HUES64 (cell line): Measurements from ENCODE around the gene PPP1R9B.

Experiments used
- H3K27ac ChIP-seq: 2 replicates; pipeline ENCODE4 v1.7.0; 2013; ENCODE audit warnings: low read depth, low read length, inconsistent platforms
- H3K27me3 ChIP-seq: 2 replicates; pipeline ENCODE4 v1.6.1; 2013; ENCODE audit warnings: mild to moderate bottlenecking, low read length; ENCODE audit not compliant: insufficient read depth
- H3K36me3 ChIP-seq: 2 replicates; pipeline ENCODE4 v1.6.1; 2013; ENCODE audit warnings: mild to moderate bottlenecking, low read length; ENCODE audit not compliant: insufficient read depth
- H3K4me1 ChIP-seq: 2 replicates; pipeline ENCODE4 v1.6.1; 2013; ENCODE audit warnings: mild to moderate bottlenecking, low read length, moderate library complexity; ENCODE audit not compliant: insufficient read depth
- H3K4me3 ChIP-seq: 2 replicates; pipeline ENCODE4 v1.5.1; 2013; ENCODE audit warnings: mild to moderate bottlenecking, low read length, moderate library complexity
- H3K9ac ChIP-seq: 2 replicates; pipeline ENCODE4 v1.6.1; 2013; ENCODE audit warnings: mild to moderate bottlenecking, low read depth, low read length
- H3K9me3 ChIP-seq: 2 replicates; pipeline ENCODE4 v1.6.1; 2013; ENCODE audit warnings: low read depth, low read length; ENCODE audit not compliant: insufficient read depth
- WGBS: fragments of 150-250, 120-280 bp; methylation state at CpG from one replicate; pipeline ENCODE4 v1.1.7; 2013; ENCODE audit warnings: missing lambda C conversion rate; 5-methylcytosine and 5-hydroxymethylcytosine counted together

PPP1R9B gene

DNA sequence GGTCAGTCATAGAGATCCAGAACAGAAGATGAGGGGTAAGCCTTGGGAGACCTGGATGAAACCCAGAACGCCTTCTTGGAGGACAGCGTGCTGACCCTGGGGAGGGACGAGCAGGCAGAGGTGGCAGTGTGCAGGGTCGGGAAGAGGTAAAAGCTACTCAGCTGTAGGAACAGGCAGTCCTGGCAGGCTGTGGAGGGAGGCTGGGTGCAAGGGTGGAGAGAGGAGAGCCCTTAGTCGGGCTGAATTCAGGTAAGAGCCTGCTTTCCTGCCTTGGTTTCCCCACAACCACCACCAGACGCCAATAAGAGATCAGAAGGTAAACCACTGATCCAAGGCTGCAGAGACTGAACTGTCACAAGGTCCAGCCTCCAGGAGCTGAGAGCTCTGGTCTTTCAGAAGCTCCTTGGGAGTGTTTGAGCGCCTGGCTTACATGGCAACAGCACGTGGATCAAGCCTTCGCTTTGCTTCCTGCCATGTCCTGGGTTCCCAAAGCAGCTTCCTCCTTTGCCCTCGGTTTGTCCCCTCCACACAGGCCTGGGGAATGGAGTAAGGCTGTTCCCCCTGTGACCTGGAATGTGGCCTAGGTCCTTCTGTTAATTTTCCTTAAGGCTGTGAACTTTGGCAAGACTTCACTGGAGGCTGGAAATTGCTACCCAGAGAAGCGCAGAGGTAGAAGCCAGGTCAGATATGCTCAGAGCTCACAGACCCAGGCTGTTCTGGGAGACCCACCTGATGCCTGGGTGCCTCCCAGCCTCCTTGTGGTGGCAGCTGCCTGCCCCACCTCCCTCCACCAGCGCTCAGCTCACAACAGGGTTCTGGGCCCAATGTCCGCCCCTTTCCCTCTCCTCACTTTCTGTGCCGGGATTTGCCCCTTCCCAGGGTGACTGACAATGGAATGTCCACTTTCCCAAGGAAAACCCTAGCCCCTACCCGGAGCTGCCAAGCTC lies 59.2 kb downstream of the PPP1R9B start:
- Histone ChIP-seq H3K9ac (no peak overlapping the region), H3K27ac (no peak overlapping the region), H3K27me3 (no peaks in the 10 kb centered on the region), H3K9me3 (no peaks in the 10 kb centered on the region), H3K4me3 (no peak overlapping the region), H3K36me3 (peaks cover 5% of the 10 kb centered on the region; the same call in 1 of the 2 replicates), H3K4me1 (peaks cover 4% of the 10 kb centered on the region; the same call in 1 of the 2 replicates)
- 83% methylated on average over 15 of the region's 15 CpGs for WGBS

DNA sequence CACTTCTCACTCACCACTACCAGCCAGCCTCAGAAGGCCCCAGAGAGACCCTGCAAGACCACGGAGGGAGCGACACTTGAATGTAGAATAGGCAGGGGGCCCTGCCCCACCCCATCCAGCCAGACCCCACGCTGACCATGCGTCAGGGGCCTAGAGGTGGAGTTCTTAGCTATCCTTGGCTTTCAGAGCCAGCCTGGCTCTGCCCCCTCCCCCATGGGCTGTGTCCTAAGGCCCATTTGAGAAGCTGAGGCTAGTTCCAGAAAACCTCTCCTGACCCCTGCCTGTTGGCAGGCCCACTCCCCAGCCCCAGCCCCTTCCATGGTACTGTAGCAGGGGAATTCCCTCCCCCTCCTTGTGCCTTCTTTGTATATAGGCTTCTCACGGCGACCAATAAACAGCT lies 60.4 kb downstream of the PPP1R9B start:
- Histone ChIP-seq H3K27me3 (no peaks in the 10 kb centered on the region), H3K9me3 (no peaks in the 10 kb centered on the region), H3K4me1 (no peaks in the 10 kb centered on the region; the same call in 1 of the 2 replicates), H3K36me3 (peaks cover 5% of the 10 kb centered on the region; the same call in 1 of the 2 replicates), H3K4me3 (no peak overlapping the region), H3K9ac (no peak overlapping the region), H3K27ac (no peak overlapping the region)
- WGBS, result 84% methylated on average over 6 of the region's 6 CpGs

DNA sequence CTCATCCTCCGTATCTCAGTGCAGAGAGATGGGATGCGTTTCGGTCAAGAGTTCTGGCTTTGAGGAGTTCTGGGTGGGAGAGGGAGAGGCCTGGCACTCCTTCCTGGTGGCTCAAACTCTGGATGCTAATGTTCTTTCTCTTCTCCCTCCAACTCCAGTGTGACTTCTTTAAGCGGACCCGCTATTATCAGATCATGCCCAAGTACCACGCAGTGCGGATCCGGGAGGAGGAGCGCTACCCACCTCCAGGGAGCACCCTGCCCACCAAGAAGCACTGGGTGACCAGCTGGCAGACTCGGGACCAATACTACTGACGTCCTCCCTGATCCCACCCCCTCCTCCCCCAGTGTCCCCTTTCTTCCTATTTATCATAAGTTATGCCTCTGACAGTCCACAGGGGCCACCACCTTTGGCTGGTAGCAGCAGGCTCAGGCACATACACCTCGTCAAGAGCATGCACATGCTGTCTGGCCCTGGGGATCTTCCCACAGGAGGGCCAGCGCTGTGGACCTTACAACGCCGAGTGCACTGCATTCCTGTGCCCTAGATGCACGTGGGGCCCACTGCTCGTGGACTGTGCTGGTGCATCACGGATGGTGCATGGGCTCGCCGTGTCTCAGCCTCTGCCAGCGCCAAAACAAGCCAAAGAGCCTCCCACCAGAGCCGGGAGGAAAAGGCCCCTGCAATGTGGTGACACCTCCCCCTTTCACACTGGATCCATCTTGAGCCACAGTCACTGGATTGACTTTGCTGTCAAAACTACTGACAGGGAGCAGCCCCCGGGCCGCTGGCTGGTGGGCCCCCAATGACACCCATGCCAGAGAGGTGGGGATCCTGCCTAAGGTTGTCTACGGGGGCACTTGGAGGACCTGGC lies 61.3 kb downstream of the PPP1R9B start:
- no peak overlapping the region for H3K27ac ChIP-seq
- 89% methylated on average over 25 of the region's 25 CpGs for WGBS
- no peaks in the 10 kb centered on the region for H3K4me1 ChIP-seq
- H3K27me3 ChIP-seq, result no peaks in the 10 kb centered on the region
- H3K9ac ChIP-seq, result no peak overlapping the region
- H3K9me3 ChIP-seq, result no peaks in the 10 kb centered on the region
- H3K4me3 ChIP-seq, result no peak overlapping the region
- peaks cover 5% of the 10 kb centered on the region; the same call in 1 of the 2 replicates for H3K36me3 ChIP-seq

DNA sequence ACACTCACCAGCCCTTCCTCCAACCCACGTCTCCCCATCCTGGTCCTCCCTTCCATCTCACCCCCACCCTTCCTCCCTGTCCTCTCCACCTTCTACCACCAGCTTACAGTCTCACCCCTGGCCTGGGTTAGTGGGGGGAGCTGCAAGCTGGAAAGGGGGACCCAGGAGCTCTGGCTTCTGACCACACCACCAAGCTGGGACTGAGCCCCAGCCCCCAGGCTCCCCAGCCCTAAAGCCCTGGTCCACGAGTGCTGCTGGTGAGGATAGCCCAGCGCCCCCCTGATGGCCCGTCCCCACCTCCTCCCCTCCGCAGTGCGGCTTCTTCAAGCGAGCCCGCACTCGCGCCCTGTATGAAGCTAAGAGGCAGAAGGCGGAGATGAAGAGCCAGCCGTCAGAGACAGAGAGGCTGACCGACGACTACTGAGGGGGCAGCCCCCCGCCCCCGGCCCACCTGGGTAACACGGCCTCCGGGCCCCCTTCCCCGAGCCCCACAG lies 62.5 kb downstream of the PPP1R9B start:
- H3K4me3 ChIP-seq, result no peak overlapping the region
- H3K9ac ChIP-seq, result no peak overlapping the region
- H3K4me1 ChIP-seq, result no peaks in the 10 kb centered on the region
- no peaks in the 10 kb centered on the region for H3K27me3 ChIP-seq
- H3K36me3 ChIP-seq, result peaks cover 7% of the 10 kb centered on the region; the same call in 1 of the 2 replicates
- 89% methylated on average over 19 of the region's 19 CpGs for WGBS
- H3K27ac ChIP-seq, result no peak overlapping the region
- no peaks in the 10 kb centered on the region for H3K9me3 ChIP-seq

DNA sequence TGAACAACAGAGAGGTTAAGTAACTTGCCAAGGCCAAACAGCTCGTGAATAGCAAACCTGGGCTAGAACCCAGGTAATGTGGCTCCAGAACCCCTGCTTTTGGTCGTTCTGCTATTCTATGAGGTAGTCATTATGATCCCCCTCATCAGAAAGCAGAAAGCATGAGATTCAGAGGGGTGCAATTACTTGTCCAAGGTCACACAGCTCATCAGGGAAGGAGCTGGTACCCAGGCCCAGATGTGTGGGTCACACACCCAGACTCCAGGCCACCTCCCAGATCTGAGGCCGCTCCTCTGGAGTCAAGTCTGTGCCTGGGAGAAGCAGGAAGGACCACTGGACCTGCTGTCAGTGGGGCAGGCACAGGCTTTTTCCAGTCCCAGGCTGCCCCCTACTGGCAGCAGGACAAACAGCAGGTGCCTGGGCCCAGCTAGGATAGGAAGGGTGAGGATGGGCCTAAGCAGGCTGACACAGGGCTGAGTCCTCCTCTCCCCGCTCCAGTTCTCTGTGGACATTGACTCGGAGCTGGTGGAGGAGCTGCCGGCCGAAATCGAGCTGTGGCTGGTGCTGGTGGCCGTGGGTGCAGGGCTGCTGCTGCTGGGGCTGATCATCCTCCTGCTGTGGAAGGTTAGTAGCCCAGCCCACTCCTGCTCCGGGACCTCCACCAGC lies 63.1 kb downstream of the PPP1R9B start:
- 65% methylated on average over 10 of the region's 10 CpGs for WGBS
- H3K9me3 ChIP-seq, result no peaks in the 10 kb centered on the region
- H3K27ac ChIP-seq, result no peak overlapping the region
- H3K4me1 ChIP-seq, result no peaks in the 10 kb centered on the region
- no peaks in the 10 kb centered on the region for H3K27me3 ChIP-seq
- H3K36me3 ChIP-seq, result peaks cover 13% of the 10 kb centered on the region; the same call in 1 of the 2 replicates
- H3K4me3 ChIP-seq, result no peak overlapping the region
- H3K9ac ChIP-seq, result no peak overlapping the region
